ENCODE results near the gene CFAP97D2.

DNA sequence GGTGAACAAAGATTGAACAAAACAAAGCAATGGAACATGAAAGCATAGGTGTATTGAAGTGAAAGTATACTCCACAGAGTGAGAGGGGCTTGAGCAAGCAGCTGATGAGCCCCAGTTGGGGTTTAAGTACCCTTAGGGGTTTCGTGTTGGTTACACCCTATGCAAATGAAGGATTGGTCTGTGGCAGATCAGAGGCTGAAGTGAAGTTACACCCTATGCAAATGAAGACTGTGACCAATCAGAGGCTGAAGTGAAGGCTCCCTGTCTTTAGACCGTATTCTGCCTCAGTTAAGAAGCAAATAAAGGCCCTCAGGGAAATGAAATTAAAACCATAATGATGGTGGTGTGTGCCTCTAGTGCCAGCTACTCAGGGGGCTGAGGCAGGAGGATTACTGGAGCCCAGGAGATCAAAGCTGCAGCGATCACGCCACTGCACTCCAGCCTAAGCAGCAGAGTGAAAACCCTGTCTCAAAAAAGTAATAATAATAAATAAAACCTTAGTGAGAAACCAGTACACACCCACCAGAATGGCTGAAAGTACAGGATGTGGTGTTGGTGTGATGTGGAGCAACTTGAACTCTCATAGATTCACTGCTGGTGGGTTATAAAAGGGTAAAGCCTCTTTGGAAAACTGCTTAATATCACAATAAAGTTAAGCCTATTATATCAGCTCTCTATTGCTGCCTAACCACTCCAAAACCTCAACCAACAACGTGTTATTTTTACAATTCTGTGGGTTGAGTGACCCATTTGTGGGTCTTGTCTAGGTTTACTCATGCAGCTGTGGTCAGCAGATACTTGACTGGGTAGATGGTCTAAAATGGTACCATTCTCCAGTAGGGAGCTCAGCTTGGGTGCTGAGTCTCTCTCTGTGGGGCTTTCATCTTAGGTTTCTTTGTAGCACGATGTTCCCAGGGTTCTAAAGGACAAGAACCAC is 89.6 kb downstream of the CFAP97D2 start:
- TF ChIP-seq, protein P1, sequence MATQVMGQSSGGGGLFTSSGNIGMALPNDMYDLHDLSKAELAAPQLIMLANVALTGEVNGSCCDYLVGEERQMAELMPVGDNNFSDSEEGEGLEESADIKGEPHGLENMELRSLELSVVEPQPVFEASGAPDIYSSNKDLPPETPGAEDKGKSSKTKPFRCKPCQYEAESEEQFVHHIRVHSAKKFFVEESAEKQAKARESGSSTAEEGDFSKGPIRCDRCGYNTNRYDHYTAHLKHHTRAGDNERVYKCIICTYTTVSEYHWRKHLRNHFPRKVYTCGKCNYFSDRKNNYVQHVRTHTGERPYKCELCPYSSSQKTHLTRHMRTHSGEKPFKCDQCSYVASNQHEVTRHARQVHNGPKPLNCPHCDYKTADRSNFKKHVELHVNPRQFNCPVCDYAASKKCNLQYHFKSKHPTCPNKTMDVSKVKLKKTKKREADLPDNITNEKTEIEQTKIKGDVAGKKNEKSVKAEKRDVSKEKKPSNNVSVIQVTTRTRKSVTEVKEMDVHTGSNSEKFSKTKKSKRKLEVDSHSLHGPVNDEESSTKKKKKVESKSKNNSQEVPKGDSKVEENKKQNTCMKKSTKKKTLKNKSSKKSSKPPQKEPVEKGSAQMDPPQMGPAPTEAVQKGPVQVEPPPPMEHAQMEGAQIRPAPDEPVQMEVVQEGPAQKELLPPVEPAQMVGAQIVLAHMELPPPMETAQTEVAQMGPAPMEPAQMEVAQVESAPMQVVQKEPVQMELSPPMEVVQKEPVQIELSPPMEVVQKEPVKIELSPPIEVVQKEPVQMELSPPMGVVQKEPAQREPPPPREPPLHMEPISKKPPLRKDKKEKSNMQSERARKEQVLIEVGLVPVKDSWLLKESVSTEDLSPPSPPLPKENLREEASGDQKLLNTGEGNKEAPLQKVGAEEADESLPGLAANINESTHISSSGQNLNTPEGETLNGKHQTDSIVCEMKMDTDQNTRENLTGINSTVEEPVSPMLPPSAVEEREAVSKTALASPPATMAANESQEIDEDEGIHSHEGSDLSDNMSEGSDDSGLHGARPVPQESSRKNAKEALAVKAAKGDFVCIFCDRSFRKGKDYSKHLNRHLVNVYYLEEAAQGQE (IDR thresholded peaks at IDR 0.05; ENCODE audit: borderline replicate concordance in 1 of 2, low read depth in 1 of 2, low read length in 2 of 2), result no peak
- TF ChIP-seq, protein P2, sequence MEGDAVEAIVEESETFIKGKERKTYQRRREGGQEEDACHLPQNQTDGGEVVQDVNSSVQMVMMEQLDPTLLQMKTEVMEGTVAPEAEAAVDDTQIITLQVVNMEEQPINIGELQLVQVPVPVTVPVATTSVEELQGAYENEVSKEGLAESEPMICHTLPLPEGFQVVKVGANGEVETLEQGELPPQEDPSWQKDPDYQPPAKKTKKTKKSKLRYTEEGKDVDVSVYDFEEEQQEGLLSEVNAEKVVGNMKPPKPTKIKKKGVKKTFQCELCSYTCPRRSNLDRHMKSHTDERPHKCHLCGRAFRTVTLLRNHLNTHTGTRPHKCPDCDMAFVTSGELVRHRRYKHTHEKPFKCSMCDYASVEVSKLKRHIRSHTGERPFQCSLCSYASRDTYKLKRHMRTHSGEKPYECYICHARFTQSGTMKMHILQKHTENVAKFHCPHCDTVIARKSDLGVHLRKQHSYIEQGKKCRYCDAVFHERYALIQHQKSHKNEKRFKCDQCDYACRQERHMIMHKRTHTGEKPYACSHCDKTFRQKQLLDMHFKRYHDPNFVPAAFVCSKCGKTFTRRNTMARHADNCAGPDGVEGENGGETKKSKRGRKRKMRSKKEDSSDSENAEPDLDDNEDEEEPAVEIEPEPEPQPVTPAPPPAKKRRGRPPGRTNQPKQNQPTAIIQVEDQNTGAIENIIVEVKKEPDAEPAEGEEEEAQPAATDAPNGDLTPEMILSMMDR (CRISPR knock-in tag; IDR thresholded peaks at IDR 0.05), result no peak
- TF ChIP-seq TBL1XR1 (IDR thresholded peaks at IDR 0.05; ENCODE audit: borderline replicate concordance, low read length, partially characterized antibody) (no peak), TAF1 (CRISPR knock-in tag; IDR thresholded peaks at IDR 0.05) (no peak), MBD4 (IDR thresholded peaks at IDR 0.05; ENCODE audit: borderline replicate concordance, low read length) (no peak), TCF12 (IDR thresholded peaks at IDR 0.05) (no peak), TCF12 (CRISPR knock-in tag; IDR thresholded peaks at IDR 0.05) (no peak)
- TF ChIP-seq, protein P3, sequence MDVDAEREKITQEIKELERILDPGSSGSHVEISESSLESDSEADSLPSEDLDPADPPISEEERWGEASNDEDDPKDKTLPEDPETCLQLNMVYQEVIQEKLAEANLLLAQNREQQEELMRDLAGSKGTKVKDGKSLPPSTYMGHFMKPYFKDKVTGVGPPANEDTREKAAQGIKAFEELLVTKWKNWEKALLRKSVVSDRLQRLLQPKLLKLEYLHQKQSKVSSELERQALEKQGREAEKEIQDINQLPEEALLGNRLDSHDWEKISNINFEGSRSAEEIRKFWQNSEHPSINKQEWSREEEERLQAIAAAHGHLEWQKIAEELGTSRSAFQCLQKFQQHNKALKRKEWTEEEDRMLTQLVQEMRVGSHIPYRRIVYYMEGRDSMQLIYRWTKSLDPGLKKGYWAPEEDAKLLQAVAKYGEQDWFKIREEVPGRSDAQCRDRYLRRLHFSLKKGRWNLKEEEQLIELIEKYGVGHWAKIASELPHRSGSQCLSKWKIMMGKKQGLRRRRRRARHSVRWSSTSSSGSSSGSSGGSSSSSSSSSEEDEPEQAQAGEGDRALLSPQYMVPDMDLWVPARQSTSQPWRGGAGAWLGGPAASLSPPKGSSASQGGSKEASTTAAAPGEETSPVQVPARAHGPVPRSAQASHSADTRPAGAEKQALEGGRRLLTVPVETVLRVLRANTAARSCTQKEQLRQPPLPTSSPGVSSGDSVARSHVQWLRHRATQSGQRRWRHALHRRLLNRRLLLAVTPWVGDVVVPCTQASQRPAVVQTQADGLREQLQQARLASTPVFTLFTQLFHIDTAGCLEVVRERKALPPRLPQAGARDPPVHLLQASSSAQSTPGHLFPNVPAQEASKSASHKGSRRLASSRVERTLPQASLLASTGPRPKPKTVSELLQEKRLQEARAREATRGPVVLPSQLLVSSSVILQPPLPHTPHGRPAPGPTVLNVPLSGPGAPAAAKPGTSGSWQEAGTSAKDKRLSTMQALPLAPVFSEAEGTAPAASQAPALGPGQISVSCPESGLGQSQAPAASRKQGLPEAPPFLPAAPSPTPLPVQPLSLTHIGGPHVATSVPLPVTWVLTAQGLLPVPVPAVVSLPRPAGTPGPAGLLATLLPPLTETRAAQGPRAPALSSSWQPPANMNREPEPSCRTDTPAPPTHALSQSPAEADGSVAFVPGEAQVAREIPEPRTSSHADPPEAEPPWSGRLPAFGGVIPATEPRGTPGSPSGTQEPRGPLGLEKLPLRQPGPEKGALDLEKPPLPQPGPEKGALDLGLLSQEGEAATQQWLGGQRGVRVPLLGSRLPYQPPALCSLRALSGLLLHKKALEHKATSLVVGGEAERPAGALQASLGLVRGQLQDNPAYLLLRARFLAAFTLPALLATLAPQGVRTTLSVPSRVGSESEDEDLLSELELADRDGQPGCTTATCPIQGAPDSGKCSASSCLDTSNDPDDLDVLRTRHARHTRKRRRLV (CRISPR knock-in tag; IDR thresholded peaks at IDR 0.05), result no peak

Data from HepG2 (cell line).